GM21390 (cell line): Measurements from ENCODE around the gene MON1B.
"Not testable (repeated sequence)": the region's sequence is repeated elsewhere in the genome, so short reads cannot be mapped to it uniquely, and the experiment has no call there.

Experiments used
- ATAC-seq: cut with Tn5 transposase; IDR thresholded peaks from one replicate; pipeline ENCODE4 v1.9.1; 2021; ENCODE audit not compliant: unreplicated experiment

The MON1B gene

DNA sequence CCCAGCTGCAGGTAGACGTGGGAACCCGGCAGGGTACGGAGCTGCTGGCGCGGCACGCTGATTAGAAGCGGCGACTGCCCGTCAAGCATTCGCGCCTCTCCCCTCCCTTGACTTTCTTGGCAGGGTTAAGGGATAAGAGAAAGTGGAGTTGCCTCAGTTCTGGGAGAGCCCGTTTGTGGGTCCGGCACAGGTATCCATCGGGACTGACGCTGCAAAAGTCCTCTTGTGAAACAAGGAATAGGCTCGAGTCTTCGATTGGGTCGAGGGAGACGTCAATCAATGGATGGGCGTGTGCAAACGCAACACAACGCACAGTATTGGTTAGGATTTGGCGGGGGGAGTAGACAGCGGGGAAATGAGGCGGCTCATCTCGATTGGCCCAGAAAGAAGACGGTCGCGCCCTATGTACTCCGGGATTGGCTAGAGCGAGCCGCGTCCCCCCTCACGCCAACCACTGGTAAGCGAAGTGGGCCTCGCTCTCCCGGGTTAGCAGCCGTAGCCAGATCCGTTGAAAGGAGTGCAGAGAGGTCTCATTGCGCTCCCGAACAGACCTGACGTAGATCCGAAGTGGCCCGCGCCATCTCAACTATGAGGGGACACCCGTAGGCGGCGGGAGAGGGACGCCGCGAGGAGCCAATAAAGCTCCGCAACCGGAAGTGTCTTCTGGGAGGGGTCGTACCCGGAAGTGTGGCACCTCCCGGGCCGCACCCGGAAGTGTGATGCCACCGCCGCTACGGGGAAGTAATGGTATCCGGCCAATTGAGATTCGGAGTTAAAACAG, at the start of gene MON1B:
Gene MON1B, plus strand, starts transcription at position 713 of the 781 bp plus-strand sequence. CDS start 296 bp downstream, outside the sequence.
- peak; percentile 94 for ATAC-seq

GRCh38 chr16:77143364-77143763, 47.6 kb upstream of the MON1B start:
- ATAC-seq, result no peak

DNA sequence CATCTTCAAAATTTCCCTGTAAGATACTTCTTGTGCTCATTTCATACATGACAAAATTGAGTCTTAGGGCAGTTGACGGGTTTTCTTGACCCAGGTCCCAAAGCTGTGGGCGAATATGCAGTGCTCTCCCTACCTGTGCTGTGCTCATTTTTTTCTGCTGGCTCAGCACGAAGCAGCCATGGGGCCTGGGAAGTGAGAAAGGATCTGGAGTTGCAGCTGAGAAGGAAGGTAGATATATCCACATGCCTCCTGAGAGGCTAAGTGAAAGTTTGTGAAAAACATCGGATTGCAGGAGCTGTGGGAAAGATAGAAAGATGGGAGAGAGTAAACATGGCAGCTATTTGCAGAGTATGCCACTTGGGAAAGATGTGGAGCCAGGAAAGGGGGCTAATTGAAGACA, 42.9 kb upstream of the MON1B start:
- no peak for ATAC-seq

- no peak for ATAC-seq
These were observed 33.5 kb upstream of the MON1B start for GRCh38 chr16:77157346-77158058.

DNA sequence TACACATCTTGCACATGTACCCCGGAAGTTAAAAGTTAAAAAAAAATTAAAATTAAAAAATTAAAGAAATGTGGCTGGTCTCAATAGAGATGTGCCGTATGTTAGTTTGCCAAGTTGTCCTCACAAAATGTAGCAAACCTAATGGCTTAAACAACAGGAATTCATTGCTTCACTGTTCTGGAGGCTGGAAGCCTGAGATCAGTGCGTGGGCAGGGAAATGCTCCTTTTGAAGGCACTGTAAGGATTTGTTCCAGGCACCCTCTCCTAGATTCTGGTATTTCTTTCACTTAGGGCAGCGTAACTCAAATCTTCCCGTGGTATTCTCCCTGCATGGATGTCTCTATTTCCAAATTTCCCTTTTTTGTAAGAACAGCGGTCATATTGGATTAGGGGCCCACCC, 32.7 kb upstream of the MON1B start:
- ATAC-seq, result no peak

GRCh38 chr16:77165006-77165405, 26.0 kb upstream of the MON1B start:
- ATAC-seq, result no peak

GRCh38 chr16:77165536-77166236, 25.3 kb upstream of the MON1B start:
- ATAC-seq, result not testable (repeated sequence)

- ATAC-seq, result no peak
These were observed 24.3 kb upstream of the MON1B start for GRCh38 chr16:77166726-77167125.

GRCh38 chr16:77168901-77169300, 22.1 kb upstream of the MON1B start:
- ATAC-seq, result no peak

DNA sequence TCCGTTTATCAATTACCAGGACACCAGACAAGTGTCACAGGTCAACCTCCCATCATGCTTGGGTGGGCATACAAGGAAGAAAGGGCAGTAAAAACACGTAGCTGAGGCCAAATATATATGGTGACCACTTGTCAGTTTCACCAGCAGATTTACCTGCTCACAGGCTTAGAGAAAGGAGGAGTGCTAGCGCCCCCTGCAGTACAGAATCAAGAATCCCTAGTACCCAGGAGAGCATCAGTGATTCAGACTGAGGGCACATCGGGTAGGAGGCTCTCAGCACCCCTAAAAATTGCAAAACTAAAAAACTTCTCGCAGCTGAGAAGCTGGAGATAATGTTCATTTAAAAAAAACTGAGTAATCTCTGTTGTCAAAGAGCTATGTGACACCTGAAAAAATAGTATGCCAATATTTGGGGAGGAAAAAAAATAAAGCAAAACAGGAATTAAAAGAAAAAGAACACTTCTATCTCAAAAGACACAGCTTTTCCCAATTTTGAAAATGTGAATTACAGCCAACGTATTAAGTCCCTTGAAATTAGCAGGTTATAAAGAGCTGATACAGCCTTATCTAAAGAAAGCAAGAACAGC, 21.2 kb upstream of the MON1B start:
- peak; percentile 80 for ATAC-seq

DNA sequence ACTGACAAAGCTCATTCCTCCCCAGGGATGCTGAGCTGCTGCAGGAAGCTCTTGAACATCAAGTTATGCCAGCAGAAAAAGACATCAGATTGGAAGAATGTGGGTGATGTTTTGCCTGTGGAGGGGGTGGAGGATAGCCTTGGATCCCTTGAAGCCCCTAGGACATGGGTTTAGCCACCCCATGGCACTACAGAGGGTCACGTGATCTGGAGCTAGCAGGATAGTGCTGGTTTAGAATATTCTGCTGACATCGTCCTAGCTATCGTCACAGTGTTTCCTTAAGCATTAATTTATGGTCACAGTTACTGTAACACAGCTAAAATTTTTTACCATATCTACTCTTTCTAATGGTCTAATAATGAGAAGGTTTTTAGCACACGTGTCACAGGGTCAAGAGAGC, 20.2 kb upstream of the MON1B start:
- no peak for ATAC-seq

GRCh38 chr16:77171745-77172635, 19.0 kb upstream of the MON1B start:
- peak; percentile 86 for ATAC-seq

- no peak for ATAC-seq
These were observed 18.0 kb upstream of the MON1B start for GRCh38 chr16:77172951-77173350.

GRCh38 chr16:77183137-77183536, 7.9 kb upstream of the MON1B start:
- no peak for ATAC-seq

GRCh38 chr16:77186298-77186697, 4.7 kb upstream of the MON1B start:
- not testable (repeated sequence) for ATAC-seq

- ATAC-seq, result peak; percentile 1
These were observed 856 bp upstream of the MON1B start for GRCh38 chr16:77190190-77190477.

DNA sequence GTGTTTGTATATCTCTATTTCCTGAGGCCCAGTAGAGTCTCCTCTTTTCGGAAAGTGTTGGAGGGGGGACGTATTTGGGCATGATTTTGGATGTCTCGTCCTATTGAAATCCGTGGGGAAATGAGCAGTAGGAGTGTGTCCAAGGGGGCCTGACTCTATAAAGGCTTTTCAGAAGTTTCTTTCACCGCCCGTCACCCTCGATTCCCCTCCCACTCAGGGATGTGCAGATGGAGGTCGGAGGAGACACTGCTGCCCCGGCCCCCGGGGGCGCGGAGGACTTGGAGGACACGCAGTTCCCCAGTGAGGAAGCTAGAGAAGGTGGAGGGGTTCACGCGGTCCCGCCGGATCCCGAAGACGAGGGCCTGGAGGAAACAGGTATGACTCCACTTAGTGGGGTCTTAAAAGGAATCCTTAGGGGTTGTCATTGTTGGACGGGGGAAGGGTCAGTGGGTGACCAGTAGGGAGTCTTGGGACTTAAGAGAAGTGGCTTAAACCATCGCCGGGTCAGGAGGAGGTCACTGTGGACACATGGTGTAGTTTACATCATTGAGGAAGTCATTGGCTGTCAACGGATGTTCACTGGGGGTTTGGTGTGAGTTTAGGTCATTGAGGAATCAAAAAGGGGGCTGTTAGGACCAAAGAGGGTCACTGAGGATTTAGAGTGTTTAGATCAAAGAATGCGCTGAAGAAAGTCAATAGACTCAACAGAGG, 424 bp downstream of the MON1B start:
- ATAC-seq, result no peak

GRCh38 chr16:77193377-77193776, 2.4 kb downstream of the MON1B start:
- no peak for ATAC-seq

DNA sequence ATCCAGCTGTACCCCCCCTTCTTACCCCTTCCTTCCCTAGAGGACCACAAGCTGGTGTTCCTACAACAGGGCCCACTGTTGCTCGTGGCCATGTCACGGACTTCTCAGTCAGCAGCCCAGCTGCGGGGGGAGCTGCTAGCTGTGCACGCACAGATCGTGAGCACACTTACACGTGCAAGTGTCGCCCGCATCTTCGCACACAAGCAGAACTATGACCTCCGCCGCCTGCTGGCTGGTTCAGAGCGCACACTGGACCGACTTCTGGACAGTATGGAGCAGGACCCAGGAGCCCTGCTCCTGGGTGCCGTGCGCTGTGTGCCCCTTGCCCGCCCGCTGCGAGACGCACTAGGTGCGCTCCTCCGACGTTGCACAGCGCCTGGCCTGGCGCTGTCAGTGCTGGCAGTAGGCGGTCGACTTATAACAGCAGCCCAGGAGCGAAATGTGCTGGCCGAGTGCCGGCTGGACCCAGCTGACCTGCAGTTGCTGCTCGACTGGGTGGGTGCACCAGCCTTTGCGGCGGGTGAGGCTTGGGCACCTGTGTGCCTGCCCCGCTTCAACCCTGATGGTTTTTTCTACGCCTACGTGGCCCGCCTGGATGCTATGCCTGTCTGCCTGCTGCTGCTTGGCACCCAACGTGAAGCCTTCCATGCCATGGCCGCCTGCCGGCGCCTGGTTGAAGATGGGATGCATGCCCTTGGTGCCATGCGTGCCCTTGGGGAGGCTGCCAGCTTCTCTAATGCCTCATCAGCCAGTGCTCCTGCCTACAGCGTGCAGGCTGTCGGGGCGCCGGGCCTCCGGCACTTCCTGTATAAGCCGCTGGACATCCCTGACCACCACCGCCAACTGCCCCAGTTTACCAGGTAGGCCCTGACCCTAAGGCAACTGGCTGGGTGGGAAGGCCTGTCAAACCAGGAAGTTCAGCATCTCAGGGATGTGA, 3.6 kb downstream of the MON1B start:
- ATAC-seq, result no peak
